ENCODE results near the gene LTBP4. TPM values are rescaled to one million over a fixed set of nuclear protein-coding genes. Genes with fewer than 3 reads are reported as not detected.

The LTBP4 gene
- total RNA-seq, 2 donors from 2014 or later = 160 to 500 TPM

DNA sequence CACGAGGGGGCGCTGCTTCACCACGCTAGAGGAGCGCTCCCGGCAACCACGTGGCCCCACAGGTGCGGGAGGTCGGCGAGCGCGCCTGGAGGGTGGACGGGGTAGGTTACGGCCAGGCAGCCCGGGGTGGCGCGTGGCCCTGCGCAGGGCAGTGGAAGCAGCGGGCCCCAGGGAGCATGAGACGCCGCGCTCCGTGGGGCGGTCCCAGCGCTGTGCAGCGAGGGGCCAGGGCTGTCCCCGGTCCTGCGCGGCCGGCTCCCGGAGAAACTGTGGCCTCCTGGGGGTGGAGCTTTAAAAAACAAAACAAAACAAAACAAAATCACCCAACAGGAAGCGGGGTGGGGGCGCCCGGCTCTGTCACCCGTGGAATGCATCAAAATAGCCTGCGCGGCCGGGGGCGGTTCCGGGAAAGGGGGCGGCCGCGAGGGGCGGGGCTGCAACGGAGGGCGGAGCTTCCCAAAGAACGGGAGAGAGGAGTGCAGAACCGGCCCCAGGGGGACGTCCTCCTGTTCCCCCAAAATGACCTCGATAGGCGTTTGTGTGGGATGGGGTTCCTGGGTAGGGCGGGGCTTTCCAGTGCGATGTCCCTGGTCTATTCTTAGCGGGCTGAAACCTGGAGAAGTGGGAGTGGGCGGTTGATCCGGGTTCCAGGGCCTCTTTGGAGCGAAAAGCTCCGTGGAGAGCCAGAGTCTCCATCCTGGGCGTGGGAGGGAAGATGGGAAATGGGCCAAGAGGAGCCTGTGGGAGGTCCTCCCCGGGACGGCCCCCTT, 61.9 kb downstream of the LTBP4 start:
- H3K27me3 ChIP-seq (replicated peaks; ENCODE audit: insufficient read depth) = no peaks in the 10 kb centered on the region
- intact Hi-C loops (cut with DNase I) = loop anchor here (5.0 to 10.0 kb wide), 4 partner anchors 144 to 472 kb away; no protein-coding TSS in a partner anchor
- no peaks in the 10 kb centered on the region for H3K9me3 ChIP-seq
- WGBS = under 1% methylated on average over 60 of the region's 60 CpGs
- no peaks in the 10 kb centered on the region for H3K4me1 ChIP-seq (replicated peaks)
- TF ChIP-seq POLR2A (IDR thresholded peaks at IDR 0.05) = peak; percentile 43
- TF ChIP-seq, protein P1, sequence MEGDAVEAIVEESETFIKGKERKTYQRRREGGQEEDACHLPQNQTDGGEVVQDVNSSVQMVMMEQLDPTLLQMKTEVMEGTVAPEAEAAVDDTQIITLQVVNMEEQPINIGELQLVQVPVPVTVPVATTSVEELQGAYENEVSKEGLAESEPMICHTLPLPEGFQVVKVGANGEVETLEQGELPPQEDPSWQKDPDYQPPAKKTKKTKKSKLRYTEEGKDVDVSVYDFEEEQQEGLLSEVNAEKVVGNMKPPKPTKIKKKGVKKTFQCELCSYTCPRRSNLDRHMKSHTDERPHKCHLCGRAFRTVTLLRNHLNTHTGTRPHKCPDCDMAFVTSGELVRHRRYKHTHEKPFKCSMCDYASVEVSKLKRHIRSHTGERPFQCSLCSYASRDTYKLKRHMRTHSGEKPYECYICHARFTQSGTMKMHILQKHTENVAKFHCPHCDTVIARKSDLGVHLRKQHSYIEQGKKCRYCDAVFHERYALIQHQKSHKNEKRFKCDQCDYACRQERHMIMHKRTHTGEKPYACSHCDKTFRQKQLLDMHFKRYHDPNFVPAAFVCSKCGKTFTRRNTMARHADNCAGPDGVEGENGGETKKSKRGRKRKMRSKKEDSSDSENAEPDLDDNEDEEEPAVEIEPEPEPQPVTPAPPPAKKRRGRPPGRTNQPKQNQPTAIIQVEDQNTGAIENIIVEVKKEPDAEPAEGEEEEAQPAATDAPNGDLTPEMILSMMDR (IDR thresholded peaks at IDR 0.05) = peak in 3 of 4 experiments; percentile 99
- TF ChIP-seq POLR2AphosphoS5 (IDR thresholded peaks at IDR 0.05) = peak; percentile 78
- peak overlapping the region; percentile 65 to 69 for H3K4me3 ChIP-seq
- H3K27ac ChIP-seq = peak overlapping the region; percentile 73 to 81
- H3K36me3 ChIP-seq = no peaks in the 10 kb centered on the region
- peak; percentile 88 for DNase-seq (ENCODE audit: low spot score)

- Histone ChIP-seq H3K4me1 (replicated peaks) (no peaks in the 10 kb centered on the region), H3K27ac (peak overlapping the region; percentile 73 to 81), H3K27me3 (replicated peaks; ENCODE audit: insufficient read depth) (no peaks in the 10 kb centered on the region), H3K4me3 (peak overlapping the region; percentile 65 to 69), H3K9me3 (no peaks in the 10 kb centered on the region), H3K36me3 (peaks cover 0 to under 1% of the 10 kb centered on the region in 2 donors)
- intact Hi-C loops (cut with DNase I) = loop anchor here (5.0 to 10.0 kb wide), 4 partner anchors 143 to 471 kb away; no protein-coding TSS in a partner anchor
- WGBS = 47% methylated on average over 24 of the region's 24 CpGs
- no peak for DNase-seq (ENCODE audit: low spot score)
- TF ChIP-seq, protein P1 (IDR thresholded peaks at IDR 0.05) = no peak
- no peak for TF ChIP-seq POLR2A (IDR thresholded peaks at IDR 0.05)
- TF ChIP-seq POLR2AphosphoS5 (IDR thresholded peaks at IDR 0.05) = no peak
These were observed 62.8 kb downstream of the LTBP4 start for GRCh38 chr19:40663695-40664692.

GRCh38 chr19:40666803-40667438, 65.8 kb downstream of the LTBP4 start:
- Histone ChIP-seq H3K4me1 (replicated peaks) (no peaks in the 10 kb centered on the region), H3K9me3 (no peaks in the 10 kb centered on the region), H3K36me3 (peaks cover 0 to 12% of the 10 kb centered on the region in 2 donors), H3K4me3 (no peak overlapping the region), H3K27ac (no peak overlapping the region), H3K27me3 (replicated peaks; ENCODE audit: insufficient read depth) (no peaks in the 10 kb centered on the region)
- DNase-seq (ENCODE audit: low spot score) = no peak
- TF ChIP-seq POLR2AphosphoS5 (IDR thresholded peaks at IDR 0.05) = no peak
- TF ChIP-seq POLR2A (IDR thresholded peaks at IDR 0.05) = no peak
- TF ChIP-seq, protein P1 (IDR thresholded peaks at IDR 0.05) = no peak
- 84% methylated on average over 14 of the region's 14 CpGs for WGBS
- intact Hi-C loops (cut with DNase I) = loop anchor here (10.0 kb wide), 2 partner anchors 238 to 468 kb away; no protein-coding TSS in a partner anchor

DNA sequence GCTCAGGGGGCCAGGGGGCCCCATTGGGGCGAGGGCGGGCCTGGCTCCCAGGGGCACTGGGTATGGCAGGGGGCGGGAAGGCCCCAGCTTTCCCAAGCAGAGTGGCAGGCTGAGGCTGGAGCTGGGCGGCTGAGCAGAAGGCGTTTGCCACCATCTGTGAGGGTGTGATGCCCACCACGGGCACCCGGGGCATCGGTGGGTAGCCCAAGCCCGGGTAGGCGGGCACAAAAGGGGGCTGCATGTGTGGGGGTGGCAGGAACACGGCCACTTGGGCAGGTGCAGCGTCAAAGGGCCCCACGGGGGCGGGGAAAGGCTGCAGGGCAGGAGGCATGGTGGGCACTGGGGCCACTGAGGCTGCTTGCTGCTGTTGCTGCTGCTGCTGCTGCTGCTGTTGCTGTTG, 66.4 kb downstream of the LTBP4 start:
- H3K36me3 ChIP-seq = peaks cover 3 to 12% of the 10 kb centered on the region in 2 donors
- H3K4me3 ChIP-seq = no peak overlapping the region
- H3K27ac ChIP-seq = no peak overlapping the region
- no peak for DNase-seq (ENCODE audit: low spot score)
- intact Hi-C loops (cut with DNase I) = loop anchor here (10.0 kb wide), 2 partner anchors 237 to 467 kb away; no protein-coding TSS in a partner anchor
- H3K27me3 ChIP-seq (replicated peaks; ENCODE audit: insufficient read depth) = no peaks in the 10 kb centered on the region
- no peaks in the 10 kb centered on the region for H3K4me1 ChIP-seq (replicated peaks)
- no peaks in the 10 kb centered on the region for H3K9me3 ChIP-seq
- WGBS = 96% methylated on average over 13 of the region's 14 CpGs
- TF ChIP-seq, protein P1 (IDR thresholded peaks at IDR 0.05) = no peak
- TF ChIP-seq POLR2AphosphoS5 (IDR thresholded peaks at IDR 0.05) = no peak
- TF ChIP-seq POLR2A (IDR thresholded peaks at IDR 0.05) = no peak
